Uterus (tissue), 4 donors: ENCODE results near the gene GGA3. TPM values are rescaled to one million over a fixed set of nuclear protein-coding genes. Genes with fewer than 3 reads are reported as not detected.
"Not testable (repeated sequence)": the region's sequence is repeated elsewhere in the genome, so short reads cannot be mapped to it uniquely, and the experiment has no call there.

Source experiments
- DNase-seq, 2 donors: peaks; one replicate each; pipeline ENCODE4 v3.0.0-alpha.2; 2019 to 2020
- H3K27ac ChIP-seq, 2 donors: fragments of 200-600 bp; sonication (generic); 1 replicate in 1 of 2; 2 replicates in 1 of 2; pipeline ENCODE4 v1.5.1; 2016 to 2018
- H3K27me3 ChIP-seq, 2 donors: fragments of 200-600 bp; sonication (generic); one replicate each; pipeline ENCODE4 v1.5.1; 2018 to 2019; ENCODE audit warnings: control low read depth in 1 of 2
- H3K36me3 ChIP-seq, 2 donors: fragments of 200-600 bp; sonication (generic); one replicate each; pipeline ENCODE4 v1.5.1; 2019; ENCODE audit warnings: control low read depth in 1 of 2
- H3K4me1 ChIP-seq, 2 donors: fragments of 200-600 bp; sonication (generic); one replicate each; pipeline ENCODE4 v1.5.1; 2018 to 2019; ENCODE audit warnings: control low read depth in 1 of 2
- H3K4me3 ChIP-seq, 2 donors: fragments of 200-600 bp; sonication (generic); 1 replicate in 1 of 2; 2 replicates in 1 of 2; pipeline ENCODE4 v1.5.1; 2018 to 2019; ENCODE audit warnings: mild to moderate bottlenecking in 1 of 2
- H3K9me3 ChIP-seq, 2 donors: fragments of 200-600 bp; sonication (generic); one replicate each; pipeline ENCODE4 v1.5.1; 2019; ENCODE audit warnings: control low read depth in 1 of 2
- CTCF ChIP-seq, 4 experiments: fragments of 200-600 bp in 2 of 4; fragments of 450-650 bp in 2 of 4; sonication (generic) in 2 of 4; IDR thresholded peaks; one replicate each; pipeline ENCODE4 v1.5.1; 2016 to 2019; ENCODE audit warnings: antibody characterized with exemption in 4 of 4, mild to moderate bottlenecking in 2 of 4, moderate library complexity in 1 of 4
- POLR2A ChIP-seq, 2 donors: fragments of 450-650 bp; IDR thresholded peaks; one replicate each; pipeline ENCODE4 v1.6.1; 2016; ENCODE audit warnings: antibody characterized with exemption in 2 of 2, mild to moderate bottlenecking in 1 of 2, moderate library complexity in 1 of 2
- intact Hi-C: fragments of 100-400 bp; cut with DNase I; formaldehyde crosslinking; loops from one replicate; pipeline ENCODE4 v1.15.1; 2023; ENCODE audit warnings: low total_unique reads
- total RNA-seq, 4 donors: library from RNA; depleted of rRNA in 3 of 4; stranded (reverse); fragments of >200 nt in 3 of 4; gene quantifications; one replicate each; pipeline versions ENCODE4 v1.1.0 to v1.2.4, GENCODE V29; 2014 to 2023
- donor health status: DM: yes; HTN: yes; CAD: no.

Gene GGA3
- total RNA-seq, 4 donors from 2014 or later = 9.4 to 104 (median 40.1) TPM

GRCh38 chr17:75263055-75263454 is 1.6 kb upstream of the GGA3 start:
- Histone ChIP-seq H3K9me3 (no peaks in the 10 kb centered on the region), H3K36me3 (no peaks in the 10 kb centered on the region), H3K4me1 (peaks cover 6 to 14% of the 10 kb centered on the region in 2 donors), H3K27me3 (no peaks in the 10 kb centered on the region), H3K27ac (no peak overlapping the region), H3K4me3 (no peak overlapping the region)
- TF ChIP-seq POLR2A (IDR thresholded peaks at IDR 0.05) (no peak), CTCF (IDR thresholded peaks at IDR 0.05) (no peak)
- intact Hi-C loops = no loop called here
- no peak for DNase-seq

- H3K27me3 ChIP-seq = no peaks in the 10 kb centered on the region
- H3K27ac ChIP-seq = peak overlapping the region; percentile 91 to 93
- H3K4me3 ChIP-seq = peak overlapping the region; percentile 66 to 86
- H3K4me1 ChIP-seq = peaks cover 6 to 14% of the 10 kb centered on the region in 2 donors
- H3K36me3 ChIP-seq = no peaks in the 10 kb centered on the region
- no peak for DNase-seq
- TF ChIP-seq CTCF (IDR thresholded peaks at IDR 0.05) (no peak), POLR2A (IDR thresholded peaks at IDR 0.05) (no peak)
- H3K9me3 ChIP-seq = no peaks in the 10 kb centered on the region
- intact Hi-C loops = no loop called here
Measured at GRCh38 chr17:75262112-75262606, 753 bp upstream of the GGA3 start.

GRCh38 chr17:75260641-75261335 is 618 bp downstream of the GGA3 start:
- intact Hi-C loops = no loop called here
- Histone ChIP-seq H3K4me1 (peaks cover 6 to 14% of the 10 kb centered on the region in 2 donors), H3K9me3 (no peaks in the 10 kb centered on the region), H3K27ac (peak overlapping the region; percentile 91 to 93), H3K27me3 (no peaks in the 10 kb centered on the region), H3K36me3 (no peaks in the 10 kb centered on the region), H3K4me3 (peak overlapping the region; percentile 66 to 86)
- DNase-seq = no peak
- TF ChIP-seq POLR2A (IDR thresholded peaks at IDR 0.05) (no peak), CTCF (IDR thresholded peaks at IDR 0.05) (peak in 1 of 4 experiments; percentile 9)

- H3K27ac ChIP-seq, H3K27me3 ChIP-seq, H3K9me3 ChIP-seq, DNase-seq, intact Hi-C loops, H3K36me3 ChIP-seq, H3K4me3 ChIP-seq: not testable (repeated sequence)
- H3K4me1 ChIP-seq = peaks cover 6 to 14% of the 10 kb centered on the region in 2 donors
Measured at GRCh38 chr17:75257228-75257627, 4.2 kb downstream of the GGA3 start.

- H3K27ac ChIP-seq, H3K4me3 ChIP-seq, DNase-seq, H3K9me3 ChIP-seq, H3K36me3 ChIP-seq, intact Hi-C loops, H3K27me3 ChIP-seq: not testable (repeated sequence)
- peaks cover 6 to 14% of the 10 kb centered on the region in 2 donors for H3K4me1 ChIP-seq
Measured at GRCh38 chr17:75255954-75256698, 5.3 kb downstream of the GGA3 start.
